Measurements from ENCODE around the gene UTY. TPM values are rescaled to one million over a fixed set of nuclear protein-coding genes. Genes with fewer than 3 reads are reported as not detected.

Gene UTY
- total RNA-seq: 22.9 and 34.6 TPM in 2 replicates

DNA sequence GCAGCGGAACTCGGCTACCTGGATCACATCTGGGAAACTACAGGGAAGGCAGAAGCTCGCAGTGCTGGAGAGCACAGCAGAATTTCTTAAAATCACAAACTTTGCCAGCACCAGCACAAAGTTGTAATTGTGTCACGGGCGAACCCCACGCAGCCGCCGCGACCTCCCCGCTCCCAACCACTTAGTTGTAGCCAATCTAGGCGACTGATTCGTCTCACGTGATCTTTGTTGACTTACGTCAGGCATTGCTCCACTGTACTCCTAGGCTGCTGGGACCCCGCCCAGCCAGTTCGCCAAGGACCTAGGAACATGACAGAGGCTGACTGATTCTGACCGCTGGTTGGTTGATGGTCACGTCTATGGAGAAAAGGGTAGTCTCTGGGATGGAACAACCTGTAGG, at the start of gene UTY:
TSS of gene UTY (minus strand) at position 206 of the 400 bp plus-strand sequence. CDS start 368 bp downstream, outside the sequence.

Other genes with a start within 250 kb of the UTY start
- gene TMSB4Y, start 223.9 kb upstream of the UTY start, total RNA-seq: 0.16 TPM in 1 of 2 replicates, not detected in the other